K562 treated with DMSO at 1 percent for 12 hours (cell line): ENCODE data around the gene SPDL1. TPM values are rescaled to one million over a fixed set of nuclear protein-coding genes. Genes with fewer than 3 reads are reported as not detected.

Experiments used
- total RNA-seq: library from RNA; unstranded; fragments of 300-600 nt; gene quantifications from 2 replicates; pipeline ENCODE4 v1.2.3, GENCODE V29; 2022; ENCODE audit not compliant: insufficient read depth

The SPDL1 gene
- total RNA-seq = 17.3 and 43.1 TPM in 2 replicates

GRCh38 chr5:169583424-169584220, at the start of gene SPDL1:
SPDL1 (plus strand) TSS chr5:169583773; CDS start chr5:169588417, 4,644 bp downstream.

GRCh38 chr5:169637085-169637548, 53.5 kb downstream of the SPDL1 start, which contains the start of gene DOCK2:
DOCK2 (plus strand) TSS chr5:169637275; CDS start chr5:169637327, 52 bp downstream.

Other genes starting within 250 kb of the SPDL1 start
- 20.0 and 39.9 TPM in 2 replicates for gene DOCK2, start 53.5 kb downstream of the SPDL1 start, total RNA-seq